Calu3 (cell line): ENCODE results near the gene GRAMD1B. TPM values are rescaled to one million over a fixed set of nuclear protein-coding genes. Genes with fewer than 3 reads are reported as not detected.
A peak's percentile ranks its signal among the peaks of the same experiment; 100 is the strongest.

Source experiments
- Bru-seq: library from RNA; stranded (reverse); fragments of 400-500 nt; gene quantifications from one replicate; lab custom pipeline; 2021; lab: Mats Ljungman, UMichigan
- BruChase-seq, 2 experiments: library from RNA; stranded (reverse); fragments of 400-500 nt; gene quantifications; one replicate each; lab custom pipeline; 2021; lab: Mats Ljungman, UMichigan
- BruUV-seq: library from RNA; stranded (reverse); fragments of 400-500 nt; replicated peaks from 2 replicates; lab custom pipeline; 2021; lab: Mats Ljungman, UMichigan
- CTCF ChIA-PET: fragments of 300-600 bp; sonication (Branson Sonifier 250); formaldehyde crosslinking; loops from one replicate; lab custom pipeline; 2022; ENCODE audit warnings: antibody characterized with exemption; lab: Charles Lee
- DNase-seq: peaks from one replicate; pipeline ENCODE4 v3.0.0; 2022
- H3K27ac Mint-ChIP-seq: one replicate; pipeline ENCODE4 v1.8.0; 2022; ENCODE audit warnings: mixed read lengths; ENCODE audit not compliant: unreplicated experiment
- H3K27me3 Mint-ChIP-seq: one replicate; pipeline ENCODE4 v1.8.0; 2022; ENCODE audit warnings: mixed read lengths; ENCODE audit not compliant: unreplicated experiment
- H3K36me3 Mint-ChIP-seq: one replicate; pipeline ENCODE4 v1.8.0; 2022; ENCODE audit warnings: mild to moderate bottlenecking, moderate library complexity, mixed read lengths; ENCODE audit not compliant: insufficient read depth, unreplicated experiment
- H3K4me1 Mint-ChIP-seq: one replicate; pipeline ENCODE4 v1.8.0; 2022; ENCODE audit warnings: mild to moderate bottlenecking, low read depth, mixed read lengths; ENCODE audit not compliant: unreplicated experiment
- H3K4me3 Mint-ChIP-seq: one replicate; pipeline ENCODE4 v1.8.0; 2022; ENCODE audit warnings: mild to moderate bottlenecking, low read depth, moderate library complexity, mixed read lengths; ENCODE audit not compliant: unreplicated experiment
- H3K9me3 Mint-ChIP-seq: one replicate; pipeline ENCODE4 v1.8.0; 2022; ENCODE audit warnings: low read depth, mixed read lengths; ENCODE audit not compliant: unreplicated experiment
- CTCF ChIP-seq: fragments of 200-600 bp; IDR thresholded peaks from one replicate; pipeline ENCODE4 v1.8.0; 2022; ENCODE audit warnings: antibody characterized with exemption; ENCODE audit not compliant: unreplicated experiment
- intact Hi-C: fragments of 100-400 bp; cut with micrococcal nuclease; formaldehyde crosslinking; loops from one replicate; pipeline ENCODE4 v1.10.0; 2022; ENCODE audit not compliant: unreplicated experiment
- long read RNA-seq: library from polyadenylated mRNA; stranded (forward); transcript quantifications from one replicate; pipeline ENCODE4 v2.0.0, GENCODE V29; 2022
- total RNA-seq: library from RNA; stranded (reverse); gene quantifications from 2 replicates; pipeline ENCODE4 v1.2.3, GENCODE V29; 2022

The GRAMD1B gene
- total RNA-seq (5.9 and 8.2 TPM in 2 replicates), Bru-seq, nascent RNA (percentile 34 among the genes with signal in this experiment), BruChase-seq, experiment 1, labeled RNA remaining after a 6-hour chase (percentile 24 among the genes with signal in this experiment), BruChase-seq, experiment 2, labeled RNA remaining after a 2-hour chase (percentile 26 among the genes with signal in this experiment)
- long read RNA-seq, partial matches to known transcripts: 1 of 13 reads
- long read RNA-seq, other reads (novel, unspliced or antisense): 12 of 13 reads

GRCh38 chr11:123429913-123430720 is at the start of gene GRAMD1B:
Gene GRAMD1B, plus strand, starts transcription at chr11:123430269. Its CDS starts 524 bp downstream, at chr11:123430793.
- Mint-ChIP-seq H3K4me3 (peak within 1 kb of the TSS; percentile 7), H3K27ac (no peak within 1 kb of the TSS), H3K27me3 (peaks cover 75% of the 10 kb centered on the region), H3K4me1 (no peaks in the 10 kb centered on the region), H3K36me3 (no peaks in the 10 kb centered on the region), H3K9me3 (no peaks in the 10 kb centered on the region)
- TF ChIP-seq CTCF: no peak
- intact Hi-C loops: no loop called here
- CTCF ChIA-PET: no interaction called here
- no TSS peak for BruUV-seq
- DNase-seq: peak; percentile 2

GRCh38 chr11:123381149-123381548 is 48.9 kb upstream of the GRAMD1B start:
- DNase-seq: no peak
- intact Hi-C loops: no loop called here
- H3K9me3 Mint-ChIP-seq: no peaks in the 10 kb centered on the region
- peaks cover 49% of the 10 kb centered on the region for H3K27me3 Mint-ChIP-seq
- H3K4me3 Mint-ChIP-seq: no peak overlapping the region
- TF ChIP-seq CTCF: no peak
- no peaks in the 10 kb centered on the region for H3K36me3 Mint-ChIP-seq
- no peaks in the 10 kb centered on the region for H3K4me1 Mint-ChIP-seq
- no peak overlapping the region for H3K27ac Mint-ChIP-seq
- CTCF ChIA-PET: no interaction called here
- no TSS peak for BruUV-seq

GRCh38 chr11:123381817-123382554 is 48.1 kb upstream of the GRAMD1B start:
- H3K4me1 Mint-ChIP-seq: no peaks in the 10 kb centered on the region
- DNase-seq: no peak
- no TSS peak for BruUV-seq
- H3K4me3 Mint-ChIP-seq: no peak overlapping the region
- intact Hi-C loops: no loop called here
- peaks cover 41% of the 10 kb centered on the region for H3K27me3 Mint-ChIP-seq
- H3K9me3 Mint-ChIP-seq: no peaks in the 10 kb centered on the region
- no peaks in the 10 kb centered on the region for H3K36me3 Mint-ChIP-seq
- no peak for TF ChIP-seq CTCF
- CTCF ChIA-PET: no interaction called here
- H3K27ac Mint-ChIP-seq: no peak overlapping the region

GRCh38 chr11:123382555-123383074 is 47.5 kb upstream of the GRAMD1B start:
- Mint-ChIP-seq H3K4me3 (no peak overlapping the region), H3K36me3 (no peaks in the 10 kb centered on the region), H3K27ac (no peak overlapping the region), H3K4me1 (no peaks in the 10 kb centered on the region), H3K9me3 (no peaks in the 10 kb centered on the region), H3K27me3 (peaks cover 34% of the 10 kb centered on the region)
- TF ChIP-seq CTCF: no peak
- intact Hi-C loops: no loop called here
- DNase-seq: no peak
- CTCF ChIA-PET: no interaction called here
- no TSS peak for BruUV-seq
